GM23338 (cell line): ENCODE measurements around the gene PER3. TPM values are rescaled to one million over a fixed set of nuclear protein-coding genes. Genes with fewer than 3 reads are reported as not detected.

ENCODE experiments used
- ATAC-seq: fragments of 200-7000 bp; cut with Tn5 transposase; 3 replicates; pipeline ENCODE4 v1.9.1; 2020
- DNase-seq: peaks from one replicate; pipeline ENCODE4 v3.0.0-alpha.2; 2015; ENCODE audit warnings: low spot score
- H2AFZ ChIP-seq: fragments of 200-600 bp; sonication (generic); 2 replicates; pipeline ENCODE4 v1.8.0; 2016; ENCODE audit warnings: antibody characterized with exemption, mild to moderate bottlenecking, moderate library complexity
- H3F3A ChIP-seq: fragments of 200-600 bp; sonication (generic); replicated peaks from 2 replicates; pipeline ENCODE4 v1.8.0; 2017; ENCODE audit warnings: antibody characterized with exemption, mixed run types, low read depth
- H3K27ac ChIP-seq: fragments of 200-600 bp; sonication (generic); 2 replicates; pipeline ENCODE4 v1.6.1; 2016; ENCODE audit warnings: low read depth
- H3K27me3 ChIP-seq: fragments of 200-600 bp; sonication (generic); 2 replicates; pipeline ENCODE4 v1.8.0; 2016; ENCODE audit warnings: mild to moderate bottlenecking, mixed run types, moderate library complexity; ENCODE audit not compliant: insufficient read depth
- H3K36me3 ChIP-seq: fragments of 200-600 bp; sonication (generic); 2 replicates; pipeline ENCODE4 v1.8.0; 2016; ENCODE audit warnings: mild to moderate bottlenecking; ENCODE audit not compliant: insufficient read depth
- H3K4me1 ChIP-seq: fragments of 200-600 bp; sonication (generic); 2 replicates; pipeline ENCODE4 v1.8.0; 2016; ENCODE audit warnings: mild to moderate bottlenecking, moderate library complexity; ENCODE audit not compliant: insufficient read depth
- H3K4me2 ChIP-seq: fragments of 200-600 bp; sonication (generic); 2 replicates; pipeline ENCODE4 v1.7.1; 2017; ENCODE audit warnings: mixed run types
- H3K4me3 ChIP-seq: fragments of 200-600 bp; sonication (generic); 2 replicates; pipeline ENCODE4 v1.6.1; 2016; ENCODE audit warnings: mixed run types
- H3K79me2 ChIP-seq: fragments of 200-600 bp; sonication (generic); replicated peaks from 2 replicates; pipeline ENCODE4 v1.8.0; 2017; ENCODE audit warnings: mild to moderate bottlenecking; ENCODE audit not compliant: insufficient read depth
- H3K9me2 ChIP-seq: fragments of 200-600 bp; sonication (generic); 2 replicates; pipeline ENCODE4 v1.8.0; 2017; ENCODE audit not compliant: insufficient read depth
- H4K20me1 ChIP-seq: fragments of 200-600 bp; sonication (generic); replicated peaks from 2 replicates; pipeline ENCODE4 v1.8.0; 2017; ENCODE audit warnings: mild to moderate bottlenecking; ENCODE audit not compliant: insufficient read depth
- H3K27ac Mint-ChIP-seq: 2 replicates; pipeline ENCODE4 v1.8.0; 2020; ENCODE audit warnings: inconsistent platforms, mild to moderate bottlenecking, moderate library complexity, mixed read lengths
- H3K27me3 Mint-ChIP-seq: 3 replicates; pipeline ENCODE4 v1.8.0; 2022; ENCODE audit warnings: low read depth, mild to moderate bottlenecking, moderate library complexity, mixed read lengths, inconsistent platforms; ENCODE audit not compliant: insufficient read depth, poor library complexity
- H3K36me3 Mint-ChIP-seq: 3 replicates; pipeline ENCODE4 v1.8.0; 2021; ENCODE audit warnings: low read depth, mild to moderate bottlenecking, inconsistent platforms, moderate library complexity, mixed read lengths
- H3K4me1 Mint-ChIP-seq: 3 replicates; pipeline ENCODE4 v1.8.0; 2020; ENCODE audit warnings: mild to moderate bottlenecking, inconsistent platforms, mixed read lengths
- H3K4me3 Mint-ChIP-seq: 3 replicates; pipeline ENCODE4 v1.8.0; 2021; ENCODE audit warnings: moderate library complexity, mild to moderate bottlenecking, inconsistent platforms, mixed read lengths
- H3K9me3 Mint-ChIP-seq: 3 replicates; pipeline ENCODE4 v1.8.0; 2020; ENCODE audit warnings: moderate library complexity, mild to moderate bottlenecking, inconsistent platforms, mixed read lengths
- CTCF ChIP-seq, 2 experiments: fragments of 200-600 bp in 1 of 2; sonication (generic) in 1 of 2; conservative IDR thresholded peaks; 2 replicates each; pipeline versions ENCODE4 v1.5.1 to v1.6.1; 2016 to 2017; ENCODE audit warnings: antibody characterized with exemption in 2 of 2, low read depth in 2 of 2, mild to moderate bottlenecking in 2 of 2, moderate library complexity in 1 of 2
- JUNB ChIP-seq: IDR thresholded peaks from one replicate; pipeline ENCODE4 v1.6.1; 2016; ENCODE audit warnings: antibody characterized with exemption; ENCODE audit not compliant: unreplicated experiment
- REST ChIP-seq: IDR thresholded peaks from one replicate; pipeline ENCODE4 v1.6.1; 2018; ENCODE audit warnings: antibody characterized with exemption; ENCODE audit not compliant: unreplicated experiment
- STAT1 ChIP-seq: IDR thresholded peaks from one replicate; pipeline ENCODE4 v1.6.1; 2016; ENCODE audit warnings: antibody characterized with exemption; ENCODE audit not compliant: unreplicated experiment
- ZNF114 ChIP-seq: fragments of 250-450 bp; sonication (Bioruptor Pico); IDR thresholded peaks from 2 replicates; pipeline ENCODE4 v1.5.0; 2020; ENCODE audit warnings: mild to moderate bottlenecking, moderate library complexity
- ZNF331 ChIP-seq: fragments of 250-450 bp; sonication (Bioruptor Pico); IDR thresholded peaks from 2 replicates; pipeline ENCODE4 v1.5.0; 2020; ENCODE audit warnings: low read depth, mild to moderate bottlenecking, moderate library complexity
- ZNF462 ChIP-seq: fragments of 250-450 bp; sonication (Bioruptor Pico); IDR thresholded peaks from 2 replicates; pipeline ENCODE4 v1.5.0; 2020; ENCODE audit warnings: mild to moderate bottlenecking, moderate library complexity
- polyA plus RNA-seq: library from polyadenylated mRNA; unstranded; fragments of >200 nt; fragmentation: Nextera tagmentation; extraction: Ambion mirVana; gene quantifications from 2 replicates; pipeline ENCODE4 v1.2.1, GENCODE V29; 2016
- total RNA-seq: library from RNA; depleted of rRNA; stranded (reverse); fragments of >200 nt; shearing (Covaris generic); gene quantifications from 2 replicates; pipeline ENCODE4 v1.2.3, GENCODE V29; 2014

PER3 gene
- total and polyA plus RNA-seq, 2 experiments from 2014 or later: 6.1 to 16.4 TPM

- no peaks in the 10 kb centered on the region for H3F3A ChIP-seq
- Mint-ChIP-seq H3K36me3 (no peaks in the 10 kb centered on the region), H3K27me3 (peaks cover 6% of the 10 kb centered on the region), H3K4me3 (no peak overlapping the region), H3K9me3 (no peaks in the 10 kb centered on the region), H3K4me1 (peaks cover 13% of the 10 kb centered on the region), H3K27ac (no peak overlapping the region)
- no peaks in the 10 kb centered on the region for H3K4me1 ChIP-seq
- H4K20me1 ChIP-seq: no peaks in the 10 kb centered on the region
- DNase-seq: peak; percentile 31
- no peak overlapping the region for H3K4me2 ChIP-seq
- no peaks in the 10 kb centered on the region for H3K27me3 ChIP-seq
- H3K36me3 ChIP-seq: no peaks in the 10 kb centered on the region
- TF ChIP-seq JUNB (no peak), ZNF331 (CRISPR knock-in tag) (no peak), CTCF (conservative IDR thresholded peaks at IDR 0.05; ENCODE audit: low read depth in 2 of 2) (peak in 1 of 2 experiments; percentile 15; a peak in 2 of 4 replicates), REST (no peak)
- H2AFZ ChIP-seq: peak overlapping the region; percentile 85
- H3K27ac ChIP-seq: no peak overlapping the region
- ATAC-seq: peak; percentile 58
- H3K79me2 ChIP-seq: no peaks in the 10 kb centered on the region
- no peak overlapping the region for H3K4me3 ChIP-seq
- H3K9me2 ChIP-seq: no peaks in the 10 kb centered on the region
Measured at GRCh38 chr1:7856345-7856744, 72.3 kb downstream of the PER3 start.

GRCh38 chr1:7857000-7857399 lies 72.9 kb downstream of the PER3 start:
- Histone ChIP-seq H2AFZ (peak overlapping the region; percentile 85), H3K27ac (no peak overlapping the region)
- no peak for ATAC-seq

GRCh38 chr1:7857985-7858384 lies 73.9 kb downstream of the PER3 start:
- DNase-seq: no peak
- Mint-ChIP-seq H3K27me3 (peaks cover 3% of the 10 kb centered on the region), H3K4me3 (no peak overlapping the region), H3K4me1 (peaks cover 8% of the 10 kb centered on the region), H3K36me3 (no peaks in the 10 kb centered on the region), H3K9me3 (no peaks in the 10 kb centered on the region), H3K27ac (no peak overlapping the region)
- Histone ChIP-seq H3K4me2 (no peak overlapping the region), H2AFZ (no peak overlapping the region), H3K9me2 (no peaks in the 10 kb centered on the region), H3K27ac (no peak overlapping the region), H3K4me1 (no peaks in the 10 kb centered on the region), H4K20me1 (no peaks in the 10 kb centered on the region), H3K4me3 (no peak overlapping the region), H3F3A (no peaks in the 10 kb centered on the region), H3K79me2 (no peaks in the 10 kb centered on the region), H3K36me3 (no peaks in the 10 kb centered on the region), H3K27me3 (no peaks in the 10 kb centered on the region)
- ATAC-seq: no peak
- TF ChIP-seq ZNF462 (CRISPR knock-in tag): no peak

More at GRCh38 chr1:7857000-7857399, 72.9 kb downstream of the PER3 start:
- H3K36me3 ChIP-seq: no peaks in the 10 kb centered on the region
- Mint-ChIP-seq H3K9me3 (no peaks in the 10 kb centered on the region), H3K36me3 (no peaks in the 10 kb centered on the region), H3K4me1 (peaks cover 13% of the 10 kb centered on the region), H3K27ac (no peak overlapping the region), H3K4me3 (no peak overlapping the region), H3K27me3 (peaks cover 3% of the 10 kb centered on the region)
- H3K27me3 ChIP-seq: no peaks in the 10 kb centered on the region
- no peaks in the 10 kb centered on the region for H3K79me2 ChIP-seq
- DNase-seq: no peak
- H3K4me1 ChIP-seq: no peaks in the 10 kb centered on the region
- H4K20me1 ChIP-seq: no peaks in the 10 kb centered on the region
- no peaks in the 10 kb centered on the region for H3K9me2 ChIP-seq
- no peak overlapping the region for H3K4me2 ChIP-seq
- H3K4me3 ChIP-seq: no peak overlapping the region
- TF ChIP-seq ZNF114 (no peak), STAT1 (no peak)
- no peaks in the 10 kb centered on the region for H3F3A ChIP-seq
